ENCODE measurements around the gene AHRR. TPM values are rescaled to one million over a fixed set of nuclear protein-coding genes. Genes with fewer than 3 reads are reported as not detected.

The AHRR gene
- total RNA-seq, 1 experiment from 2014 or later = 3.2 TPM

DNA sequence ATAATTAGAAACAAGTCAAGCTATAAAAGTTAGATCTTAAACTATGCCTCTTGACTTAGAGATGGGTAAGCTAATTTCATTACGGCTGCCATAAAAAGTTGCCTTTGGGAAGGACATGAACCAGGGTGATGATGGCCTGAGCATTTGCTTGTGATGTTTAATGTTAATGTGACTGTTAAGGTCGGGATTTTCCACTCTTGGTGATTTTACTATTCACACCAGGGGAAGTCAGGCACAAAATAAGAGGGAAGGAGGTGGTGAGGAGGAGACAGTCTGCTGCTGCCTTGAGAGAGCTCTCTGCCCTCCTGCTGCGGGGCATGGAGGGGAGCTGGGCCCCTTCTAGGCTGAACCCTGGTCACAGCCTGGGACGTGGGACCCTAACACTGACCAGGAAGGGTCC lies 34.4 kb downstream of the AHRR start:
- no TSS peak for BruUV-seq (replicated peaks)
- CTCF ChIA-PET = interaction anchor here (0.5 to 1.0 kb wide), 3 partner anchors 16 to 969 kb away, joined by 3 to 5 read pairs (median 3); no protein-coding TSS in a partner anchor
- Mint-ChIP-seq H3K4me3 (ENCODE audit: unreplicated experiment) (no peak overlapping the region), H3K27me3 (ENCODE audit: insufficient read depth, unreplicated experiment) (no peaks in the 10 kb centered on the region), H3K9me3 (ENCODE audit: unreplicated experiment) (no peaks in the 10 kb centered on the region), H3K36me3 (ENCODE audit: insufficient read depth, unreplicated experiment) (no peaks in the 10 kb centered on the region), H3K4me1 (ENCODE audit: insufficient read depth, unreplicated experiment) (no peaks in the 10 kb centered on the region), H3K27ac (ENCODE audit: low read depth, unreplicated experiment) (no peak overlapping the region)
- intact Hi-C loops (cut with micrococcal nuclease) = no loop called here
- no peak for DNase-seq (ENCODE audit: unreplicated experiment)
- POLR2A ChIA-PET = interaction anchor here (0.9 kb wide), 1 partner anchor 17 kb away, joined by 4 read pairs; no protein-coding TSS in a partner anchor
- TF ChIP-seq, protein P1, sequence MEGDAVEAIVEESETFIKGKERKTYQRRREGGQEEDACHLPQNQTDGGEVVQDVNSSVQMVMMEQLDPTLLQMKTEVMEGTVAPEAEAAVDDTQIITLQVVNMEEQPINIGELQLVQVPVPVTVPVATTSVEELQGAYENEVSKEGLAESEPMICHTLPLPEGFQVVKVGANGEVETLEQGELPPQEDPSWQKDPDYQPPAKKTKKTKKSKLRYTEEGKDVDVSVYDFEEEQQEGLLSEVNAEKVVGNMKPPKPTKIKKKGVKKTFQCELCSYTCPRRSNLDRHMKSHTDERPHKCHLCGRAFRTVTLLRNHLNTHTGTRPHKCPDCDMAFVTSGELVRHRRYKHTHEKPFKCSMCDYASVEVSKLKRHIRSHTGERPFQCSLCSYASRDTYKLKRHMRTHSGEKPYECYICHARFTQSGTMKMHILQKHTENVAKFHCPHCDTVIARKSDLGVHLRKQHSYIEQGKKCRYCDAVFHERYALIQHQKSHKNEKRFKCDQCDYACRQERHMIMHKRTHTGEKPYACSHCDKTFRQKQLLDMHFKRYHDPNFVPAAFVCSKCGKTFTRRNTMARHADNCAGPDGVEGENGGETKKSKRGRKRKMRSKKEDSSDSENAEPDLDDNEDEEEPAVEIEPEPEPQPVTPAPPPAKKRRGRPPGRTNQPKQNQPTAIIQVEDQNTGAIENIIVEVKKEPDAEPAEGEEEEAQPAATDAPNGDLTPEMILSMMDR (IDR thresholded peaks at IDR 0.05; ENCODE audit: unreplicated experiment) = no peak

DNA sequence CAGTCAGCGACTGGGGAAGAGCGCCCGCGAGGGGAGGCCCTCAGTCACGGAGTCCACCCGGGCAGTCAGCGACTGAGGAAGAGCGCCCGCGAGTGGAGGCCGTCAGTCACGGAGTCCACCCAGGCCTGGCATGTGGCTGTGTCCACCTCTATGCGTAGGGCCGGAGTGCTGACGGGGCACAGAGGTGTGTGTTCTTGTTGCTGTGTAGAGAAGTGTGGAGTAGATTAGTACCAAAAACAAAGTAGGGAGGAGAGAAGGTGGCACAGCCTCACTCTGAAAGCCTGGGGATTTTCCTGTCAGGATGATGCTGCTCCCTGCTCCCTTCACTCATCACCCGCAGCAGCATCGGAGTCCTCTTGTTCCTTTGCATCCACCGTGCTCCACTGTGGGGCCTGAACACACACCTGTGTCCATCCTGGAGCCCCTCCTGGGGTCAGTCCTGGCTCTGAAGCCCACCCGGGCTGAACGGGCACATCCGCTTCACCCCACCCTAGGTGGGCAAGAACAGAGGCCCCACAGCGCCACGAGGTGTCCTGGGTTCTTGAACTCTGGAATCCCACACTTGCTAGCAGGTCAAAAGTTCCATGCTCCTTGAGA lies 37.9 kb downstream of the AHRR start:
- intact Hi-C loops (cut with micrococcal nuclease) = no loop called here
- no peaks in the 10 kb centered on the region for H3K4me1 Mint-ChIP-seq (ENCODE audit: insufficient read depth, unreplicated experiment)
- no peak overlapping the region for H3K27ac Mint-ChIP-seq (ENCODE audit: low read depth, unreplicated experiment)
- no TSS peak for BruUV-seq (replicated peaks)
- no peak for DNase-seq (ENCODE audit: unreplicated experiment)
- H3K36me3 Mint-ChIP-seq (ENCODE audit: insufficient read depth, unreplicated experiment) = no peaks in the 10 kb centered on the region
- POLR2A ChIA-PET = no interaction called here
- CTCF ChIA-PET = no interaction called here
- TF ChIP-seq, protein P1 (IDR thresholded peaks at IDR 0.05; ENCODE audit: unreplicated experiment) = no peak
- H3K4me3 Mint-ChIP-seq (ENCODE audit: unreplicated experiment) = no peak overlapping the region
- H3K27me3 Mint-ChIP-seq (ENCODE audit: insufficient read depth, unreplicated experiment) = no peaks in the 10 kb centered on the region
- peaks cover 15% of the 10 kb centered on the region for H3K9me3 Mint-ChIP-seq (ENCODE audit: unreplicated experiment)

DNA sequence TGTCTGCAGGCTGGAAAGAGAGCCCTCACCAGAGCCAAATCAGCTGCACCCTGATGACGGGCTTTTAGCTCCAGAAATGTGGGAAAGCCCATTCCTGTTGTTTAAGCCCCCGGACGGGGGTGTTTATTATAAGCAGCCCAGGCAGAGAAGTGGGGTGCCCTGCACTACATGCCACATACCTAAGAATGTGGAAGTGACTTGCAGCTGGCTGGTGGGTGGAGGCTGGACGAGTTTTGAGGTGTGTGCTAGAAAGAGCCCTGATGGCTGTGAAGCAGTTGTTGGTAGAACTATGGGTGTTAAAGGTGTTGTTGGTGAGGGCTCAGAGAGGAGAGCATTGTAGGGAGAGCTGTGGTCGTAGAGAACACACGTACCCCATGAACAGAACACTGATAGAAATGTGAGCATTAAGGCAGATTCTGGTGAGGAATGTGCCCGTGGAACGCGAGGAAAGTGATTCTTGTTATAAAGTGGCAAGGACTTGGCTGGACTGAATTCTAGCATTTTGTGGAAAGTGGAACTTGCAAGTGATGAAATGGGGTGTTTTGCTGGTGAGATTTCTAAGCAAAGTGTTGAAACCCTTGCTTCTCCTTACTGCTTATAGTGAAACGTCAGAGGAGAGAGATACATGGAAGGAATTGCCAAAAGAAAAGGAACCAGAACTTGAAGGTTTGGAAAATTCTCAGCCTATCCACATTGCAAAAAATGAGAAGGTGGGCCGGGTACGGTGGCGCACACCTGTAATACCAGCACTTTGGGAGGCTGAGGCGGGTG lies 38.9 kb downstream of the AHRR start:
- intact Hi-C loops (cut with micrococcal nuclease) = no loop called here
- BruUV-seq (replicated peaks) = no TSS peak
- Mint-ChIP-seq H3K4me1 (ENCODE audit: insufficient read depth, unreplicated experiment) (no peaks in the 10 kb centered on the region), H3K4me3 (ENCODE audit: unreplicated experiment) (no peak overlapping the region), H3K9me3 (ENCODE audit: unreplicated experiment) (peaks cover 24% of the 10 kb centered on the region), H3K36me3 (ENCODE audit: insufficient read depth, unreplicated experiment) (no peaks in the 10 kb centered on the region), H3K27me3 (ENCODE audit: insufficient read depth, unreplicated experiment) (no peaks in the 10 kb centered on the region), H3K27ac (ENCODE audit: low read depth, unreplicated experiment) (no peak overlapping the region)
- no peak for DNase-seq (ENCODE audit: unreplicated experiment)
- ChIA-PET POLR2A (no interaction called here), CTCF (no interaction called here)
- TF ChIP-seq, protein P1 (IDR thresholded peaks at IDR 0.05; ENCODE audit: unreplicated experiment) = no peak

DNA sequence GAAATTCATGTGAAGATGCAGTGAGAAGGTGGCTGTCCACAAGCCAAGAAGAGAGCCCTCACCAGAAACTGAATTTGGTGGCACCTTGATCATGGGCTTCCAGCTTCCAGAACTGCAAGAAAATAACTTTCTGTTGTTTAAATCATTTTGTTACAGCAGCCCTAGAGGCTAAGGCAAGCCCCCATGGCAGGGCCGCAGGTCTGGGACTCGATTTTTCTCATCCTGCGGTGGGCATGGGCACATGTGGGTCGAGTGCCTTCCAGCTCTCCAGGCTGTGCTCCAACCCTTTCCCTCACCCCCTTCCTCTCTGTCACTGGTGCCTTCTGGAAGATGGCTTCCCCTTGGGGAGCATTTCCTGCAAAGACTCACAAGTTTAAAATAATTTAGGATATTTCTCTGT lies 40.7 kb downstream of the AHRR start:
- H3K4me3 Mint-ChIP-seq (ENCODE audit: unreplicated experiment) = no peak overlapping the region
- no peak overlapping the region for H3K27ac Mint-ChIP-seq (ENCODE audit: low read depth, unreplicated experiment)
- no peaks in the 10 kb centered on the region for H3K27me3 Mint-ChIP-seq (ENCODE audit: insufficient read depth, unreplicated experiment)
- CTCF ChIA-PET = interaction anchor here (0.8 kb wide), 1 partner anchor 18 kb away, joined by 3 read pairs; no protein-coding TSS in a partner anchor
- no TSS peak for BruUV-seq (replicated peaks)
- no peak for DNase-seq (ENCODE audit: unreplicated experiment)
- no peaks in the 10 kb centered on the region for H3K4me1 Mint-ChIP-seq (ENCODE audit: insufficient read depth, unreplicated experiment)
- POLR2A ChIA-PET = interaction anchor here (1.2 kb wide), 1 partner anchor 27 kb away, joined by 4 read pairs; no protein-coding TSS in a partner anchor
- TF ChIP-seq, protein P1 (IDR thresholded peaks at IDR 0.05; ENCODE audit: unreplicated experiment) = no peak
- H3K36me3 Mint-ChIP-seq (ENCODE audit: insufficient read depth, unreplicated experiment) = no peaks in the 10 kb centered on the region
- H3K9me3 Mint-ChIP-seq (ENCODE audit: unreplicated experiment) = peaks cover 24% of the 10 kb centered on the region
- intact Hi-C loops (cut with micrococcal nuclease) = no loop called here
